H9 (cell line): ENCODE measurements around the gene SERPINH1. TPM values are rescaled to one million over a fixed set of nuclear protein-coding genes. Genes with fewer than 3 reads are reported as not detected.
A peak's percentile ranks its signal among the peaks of the same experiment; 100 is the strongest.

ENCODE experiments used
- DNase-seq: peaks from one replicate; pipeline ENCODE4 v3.0.0-alpha.2; 2017
- H2AFZ ChIP-seq: one replicate; pipeline ENCODE4 v1.6.1; 2013; ENCODE audit warnings: mild to moderate bottlenecking, low read length, control low read depth, moderate library complexity
- H2AK5ac ChIP-seq: 2 replicates; pipeline ENCODE4 v1.6.1; 2013; ENCODE audit warnings: low read length, control low read depth, mixed read lengths; ENCODE audit not compliant: insufficient read length
- H2BK120ac ChIP-seq: one replicate; pipeline ENCODE4 v1.6.1; 2013; ENCODE audit warnings: low read depth, mild to moderate bottlenecking, low read length, control low read depth, inconsistent platforms; ENCODE audit not compliant: poor library complexity, severe bottlenecking
- H2BK12ac ChIP-seq: 2 replicates; pipeline ENCODE4 v1.6.1; 2013; ENCODE audit warnings: low read length, control low read depth, mixed read lengths, low read depth; ENCODE audit not compliant: insufficient read length
- H2BK15ac ChIP-seq: 2 replicates; pipeline ENCODE4 v1.6.1; 2013; ENCODE audit warnings: low read depth, low read length, control low read depth
- H2BK20ac ChIP-seq: one replicate; pipeline ENCODE4 v1.6.1; 2013; ENCODE audit warnings: low read depth, mild to moderate bottlenecking, low read length, control low read depth, inconsistent platforms; ENCODE audit not compliant: poor library complexity, severe bottlenecking
- H2BK5ac ChIP-seq: 2 replicates; pipeline ENCODE4 v1.6.1; 2013; ENCODE audit warnings: low read length, control low read depth, mixed read lengths; ENCODE audit not compliant: insufficient read length
- H3K14ac ChIP-seq: 2 replicates; pipeline ENCODE4 v1.6.1; 2013; ENCODE audit warnings: low read length, control low read depth; ENCODE audit not compliant: insufficient read depth
- H3K18ac ChIP-seq: 2 replicates; pipeline ENCODE4 v1.6.1; 2013; ENCODE audit warnings: low read depth, mild to moderate bottlenecking, mixed read lengths, low read length, control low read depth; ENCODE audit not compliant: insufficient read length
- H3K23ac ChIP-seq: 2 replicates; pipeline ENCODE4 v1.6.1; 2013; ENCODE audit warnings: low read length, control low read depth, mixed read lengths, low read depth; ENCODE audit not compliant: insufficient read length
- H3K23me2 ChIP-seq: 2 replicates; pipeline ENCODE4 v1.6.1; 2013; ENCODE audit warnings: low read depth, mild to moderate bottlenecking, mixed read lengths, low read length, control low read depth; ENCODE audit not compliant: insufficient read length, poor library complexity, severe bottlenecking
- H3K27ac ChIP-seq: 2 replicates; pipeline ENCODE4 v1.5.1; 2013; ENCODE audit warnings: low read length, control low read depth, mixed read lengths, low read depth; ENCODE audit not compliant: insufficient read length
- H3K27me3 ChIP-seq: 2 replicates; pipeline ENCODE4 v1.6.1; 2013; ENCODE audit warnings: low read length, control low read depth, inconsistent platforms; ENCODE audit not compliant: insufficient read depth
- H3K4ac ChIP-seq: 2 replicates; pipeline ENCODE4 v1.6.1; 2013; ENCODE audit warnings: low read depth, mild to moderate bottlenecking, control low read depth, inconsistent platforms, low read length, moderate library complexity
- H3K4me1 ChIP-seq: 2 replicates; pipeline ENCODE4 v1.6.1; 2013; ENCODE audit warnings: low read length, control low read depth, inconsistent platforms; ENCODE audit not compliant: insufficient read depth
- H3K4me2 ChIP-seq: 2 replicates; pipeline ENCODE4 v1.6.1; 2013; ENCODE audit warnings: low read length, control low read depth, mixed read lengths; ENCODE audit not compliant: insufficient read length, insufficient read depth
- H3K56ac ChIP-seq: 2 replicates; pipeline ENCODE4 v1.6.1; 2013; ENCODE audit warnings: low read depth, mild to moderate bottlenecking, mixed read lengths, low read length, control low read depth; ENCODE audit not compliant: insufficient read length
- H3K79me1 ChIP-seq: 2 replicates; pipeline ENCODE4 v1.6.1; 2013; ENCODE audit warnings: low read depth, mild to moderate bottlenecking, moderate library complexity, low read length, control low read depth, inconsistent platforms; ENCODE audit not compliant: insufficient read depth, poor library complexity, severe bottlenecking
- H3K79me2 ChIP-seq: 2 replicates; pipeline ENCODE4 v1.6.1; 2013; ENCODE audit warnings: low read length, control low read depth, inconsistent platforms; ENCODE audit not compliant: insufficient read depth
- H3K9ac ChIP-seq: 2 replicates; pipeline ENCODE4 v1.6.1; 2013; ENCODE audit warnings: low read length, control low read depth, mixed read lengths; ENCODE audit not compliant: insufficient read length; ENCODE audit errors: extremely low read depth
- H3K9me3 ChIP-seq: one replicate; pipeline ENCODE4 v1.6.1; 2013; ENCODE audit warnings: low read depth, low read length, inconsistent platforms; ENCODE audit not compliant: control insufficient read depth
- H3T11ph ChIP-seq: one replicate; pipeline ENCODE4 v1.6.1; 2013; ENCODE audit warnings: mild to moderate bottlenecking, low read length, control low read depth, inconsistent platforms
- H4K20me1 ChIP-seq: one replicate; pipeline ENCODE4 v1.6.1; 2013; ENCODE audit not compliant: control insufficient read depth, insufficient read length, insufficient read depth
- H4K5ac ChIP-seq: 2 replicates; pipeline ENCODE4 v1.6.1; 2013; ENCODE audit warnings: low read depth, mild to moderate bottlenecking, mixed read lengths, low read length, control low read depth; ENCODE audit not compliant: insufficient read length
- H4K8ac ChIP-seq: replicated peaks from 2 replicates; pipeline ENCODE4 v1.6.1; 2013; ENCODE audit warnings: low read length, control low read depth, mixed read lengths, low read depth; ENCODE audit not compliant: insufficient read length
- H4K91ac ChIP-seq: 2 replicates; pipeline ENCODE4 v1.6.1; 2013; ENCODE audit warnings: low read depth, mild to moderate bottlenecking, moderate library complexity, mixed read lengths, low read length, control low read depth; ENCODE audit not compliant: insufficient read length
- H3K27ac Mint-ChIP-seq, 3 experiments: 2 replicates in 2 of 3; 3 replicates in 1 of 3; pipeline ENCODE4 v1.8.0; 2020 to 2021; ENCODE audit warnings: mixed read lengths in 3 of 3, mild to moderate bottlenecking in 1 of 3, moderate library complexity in 1 of 3
- H3K27me3 Mint-ChIP-seq: 2 replicates; pipeline ENCODE4 v1.8.0; 2021; ENCODE audit warnings: low read depth, mild to moderate bottlenecking, moderate library complexity, mixed read lengths
- H3K36me3 Mint-ChIP-seq, 3 experiments: 2 replicates in 2 of 3; 3 replicates in 1 of 3; pipeline ENCODE4 v1.8.0; 2020 to 2021; ENCODE audit warnings: low read depth in 3 of 3, mixed read lengths in 3 of 3; ENCODE audit not compliant: insufficient read depth in 1 of 3
- H3K4me1 Mint-ChIP-seq, 2 experiments: 2 replicates each; pipeline ENCODE4 v1.8.0; 2020; ENCODE audit warnings: mixed read lengths in 2 of 2
- H3K4me3 Mint-ChIP-seq, 2 experiments: 2 replicates in 1 of 2; 3 replicates in 1 of 2; pipeline ENCODE4 v1.8.0; 2020 to 2021; ENCODE audit warnings: mild to moderate bottlenecking in 2 of 2, mixed read lengths in 2 of 2, moderate library complexity in 1 of 2
- H3K9me3 Mint-ChIP-seq, 2 experiments: 2 replicates in 1 of 2; 3 replicates in 1 of 2; pipeline ENCODE4 v1.8.0; 2020; ENCODE audit warnings: mild to moderate bottlenecking in 2 of 2, mixed read lengths in 2 of 2, moderate library complexity in 1 of 2
- CTCF ChIP-seq: fragments of 200-600 bp; sonication (generic); conservative IDR thresholded peaks from 3 replicates; pipeline ENCODE4 v1.8.0; 2021; ENCODE audit warnings: antibody characterized with exemption, mild to moderate bottlenecking
- WGBS: extraction: QIAGEN DNeasy Blood & Tissue Kit; methylation state at CpG from one replicate; pipeline ENCODE4 v1.1.7; 2013; ENCODE audit warnings: missing lambda C conversion rate, low lambda C conversion rate, mixed read lengths; ENCODE audit not compliant: insufficient read length; ENCODE audit errors: extremely low coverage; 5-methylcytosine and 5-hydroxymethylcytosine counted together
- total RNA-seq: library from RNA; stranded (reverse); gene quantifications from 2 replicates; pipeline ENCODE4 v1.2.1, GENCODE V29; 2021

SERPINH1 gene
- total RNA-seq, 1 experiment from 2014 or later, result 253 TPM

GRCh38 chr11:75567971-75568370, 5.9 kb downstream of the SERPINH1 start:
- no peaks in the 10 kb centered on the region for H4K20me1 ChIP-seq
- no peak overlapping the region for H4K5ac ChIP-seq
- no peak overlapping the region for H2BK12ac ChIP-seq
- H3K27ac ChIP-seq, result no peak overlapping the region
- no CpG with 5 or more reads among the region's 6 CpGs for WGBS
- peaks cover 8% of the 10 kb centered on the region for H3K23me2 ChIP-seq
- no peak overlapping the region for H3K23ac ChIP-seq
- H3K4me1 ChIP-seq, result peaks cover 9% of the 10 kb centered on the region
- peaks cover 53 to 85% (median 73%) of the 10 kb centered on the region in 3 experiments for H3K36me3 Mint-ChIP-seq
- H3K27me3 Mint-ChIP-seq, result no peaks in the 10 kb centered on the region
- no peak overlapping the region for H2AK5ac ChIP-seq
- no peak overlapping the region for H3T11ph ChIP-seq
- no peak overlapping the region for H3K18ac ChIP-seq
- no peak overlapping the region for H2BK5ac ChIP-seq
- H3K4me2 ChIP-seq, result no peak overlapping the region
- no peak overlapping the region for H2BK20ac ChIP-seq
- H2AFZ ChIP-seq, result no peak overlapping the region
- H4K91ac ChIP-seq, result no peak overlapping the region
- peak overlapping the region in 1 of 3 experiments; percentile 72; a peak in 1 of 7 replicates for H3K27ac Mint-ChIP-seq
- H2BK15ac ChIP-seq, result no peak overlapping the region
- no peak overlapping the region for H2BK120ac ChIP-seq
- no peak overlapping the region for H3K56ac ChIP-seq
- no peaks in the 10 kb centered on the region for H3K9me3 ChIP-seq
- no peak overlapping the region for H3K4ac ChIP-seq
- H3K27me3 ChIP-seq, result no peaks in the 10 kb centered on the region
- DNase-seq, result no peak
- H3K9me3 Mint-ChIP-seq, result no peaks in the 10 kb centered on the region
- H3K79me1 ChIP-seq, result peaks cover 3% of the 10 kb centered on the region
- peaks cover 25 to 27% of the 10 kb centered on the region in 2 experiments for H3K4me1 Mint-ChIP-seq
- H3K14ac ChIP-seq, result no peak overlapping the region
- peaks cover 30% of the 10 kb centered on the region; the same call in 1 of the 2 replicates for H3K79me2 ChIP-seq
- H3K9ac ChIP-seq, result no peak overlapping the region
- H3K4me3 Mint-ChIP-seq, result no peak overlapping the region
- TF ChIP-seq CTCF, result no peak
- no peak overlapping the region for H4K8ac ChIP-seq
